ENCODE data around the gene FABP6.

DNA sequence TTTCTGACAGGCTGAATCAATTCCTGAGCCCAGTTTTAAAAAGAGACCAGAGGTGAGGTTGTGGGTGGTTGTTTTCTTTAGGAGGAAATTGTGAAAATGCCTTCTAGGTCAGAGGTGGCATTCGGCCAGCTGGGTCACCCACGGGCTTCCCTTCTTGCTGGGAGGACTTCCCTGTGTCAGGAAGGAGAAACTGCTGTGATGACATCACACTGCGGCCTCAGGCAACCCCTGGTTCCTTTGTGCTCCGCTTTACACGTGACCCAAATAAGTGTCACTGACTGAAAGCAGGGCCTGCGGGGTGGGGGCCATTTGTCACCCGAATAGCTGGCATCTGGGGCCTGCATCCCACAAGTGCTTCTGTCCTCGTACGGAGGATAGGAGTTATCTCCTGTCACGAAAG is 39.7 kb downstream of the FABP6 start:
- TF ChIP-seq, protein P1, sequence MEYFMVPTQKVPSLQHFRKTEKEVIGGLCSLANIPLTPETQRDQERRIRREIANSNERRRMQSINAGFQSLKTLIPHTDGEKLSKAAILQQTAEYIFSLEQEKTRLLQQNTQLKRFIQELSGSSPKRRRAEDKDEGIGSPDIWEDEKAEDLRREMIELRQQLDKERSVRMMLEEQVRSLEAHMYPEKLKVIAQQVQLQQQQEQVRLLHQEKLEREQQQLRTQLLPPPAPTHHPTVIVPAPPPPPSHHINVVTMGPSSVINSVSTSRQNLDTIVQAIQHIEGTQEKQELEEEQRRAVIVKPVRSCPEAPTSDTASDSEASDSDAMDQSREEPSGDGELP (CRISPR knock-in tag; IDR thresholded peaks at IDR 0.05; ENCODE audit: borderline replicate concordance), result no peak
- TF ChIP-seq CSDE1 (IDR thresholded peaks at IDR 0.05), result no peak
- TF ChIP-seq, protein P2, sequence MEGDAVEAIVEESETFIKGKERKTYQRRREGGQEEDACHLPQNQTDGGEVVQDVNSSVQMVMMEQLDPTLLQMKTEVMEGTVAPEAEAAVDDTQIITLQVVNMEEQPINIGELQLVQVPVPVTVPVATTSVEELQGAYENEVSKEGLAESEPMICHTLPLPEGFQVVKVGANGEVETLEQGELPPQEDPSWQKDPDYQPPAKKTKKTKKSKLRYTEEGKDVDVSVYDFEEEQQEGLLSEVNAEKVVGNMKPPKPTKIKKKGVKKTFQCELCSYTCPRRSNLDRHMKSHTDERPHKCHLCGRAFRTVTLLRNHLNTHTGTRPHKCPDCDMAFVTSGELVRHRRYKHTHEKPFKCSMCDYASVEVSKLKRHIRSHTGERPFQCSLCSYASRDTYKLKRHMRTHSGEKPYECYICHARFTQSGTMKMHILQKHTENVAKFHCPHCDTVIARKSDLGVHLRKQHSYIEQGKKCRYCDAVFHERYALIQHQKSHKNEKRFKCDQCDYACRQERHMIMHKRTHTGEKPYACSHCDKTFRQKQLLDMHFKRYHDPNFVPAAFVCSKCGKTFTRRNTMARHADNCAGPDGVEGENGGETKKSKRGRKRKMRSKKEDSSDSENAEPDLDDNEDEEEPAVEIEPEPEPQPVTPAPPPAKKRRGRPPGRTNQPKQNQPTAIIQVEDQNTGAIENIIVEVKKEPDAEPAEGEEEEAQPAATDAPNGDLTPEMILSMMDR (IDR thresholded peaks at IDR 0.05 in 2 of 3, conservative IDR thresholded peaks at IDR 0.05 in 1 of 3; ENCODE audit: insufficient read depth in 2 of 3, low read depth in 1 of 3, low read length in 3 of 3), result no peak
- no peak for TF ChIP-seq SAFB2 (IDR thresholded peaks at IDR 0.05; ENCODE audit: borderline replicate concordance, low read depth, low read length, severe bottlenecking)
- TF ChIP-seq, protein P3, sequence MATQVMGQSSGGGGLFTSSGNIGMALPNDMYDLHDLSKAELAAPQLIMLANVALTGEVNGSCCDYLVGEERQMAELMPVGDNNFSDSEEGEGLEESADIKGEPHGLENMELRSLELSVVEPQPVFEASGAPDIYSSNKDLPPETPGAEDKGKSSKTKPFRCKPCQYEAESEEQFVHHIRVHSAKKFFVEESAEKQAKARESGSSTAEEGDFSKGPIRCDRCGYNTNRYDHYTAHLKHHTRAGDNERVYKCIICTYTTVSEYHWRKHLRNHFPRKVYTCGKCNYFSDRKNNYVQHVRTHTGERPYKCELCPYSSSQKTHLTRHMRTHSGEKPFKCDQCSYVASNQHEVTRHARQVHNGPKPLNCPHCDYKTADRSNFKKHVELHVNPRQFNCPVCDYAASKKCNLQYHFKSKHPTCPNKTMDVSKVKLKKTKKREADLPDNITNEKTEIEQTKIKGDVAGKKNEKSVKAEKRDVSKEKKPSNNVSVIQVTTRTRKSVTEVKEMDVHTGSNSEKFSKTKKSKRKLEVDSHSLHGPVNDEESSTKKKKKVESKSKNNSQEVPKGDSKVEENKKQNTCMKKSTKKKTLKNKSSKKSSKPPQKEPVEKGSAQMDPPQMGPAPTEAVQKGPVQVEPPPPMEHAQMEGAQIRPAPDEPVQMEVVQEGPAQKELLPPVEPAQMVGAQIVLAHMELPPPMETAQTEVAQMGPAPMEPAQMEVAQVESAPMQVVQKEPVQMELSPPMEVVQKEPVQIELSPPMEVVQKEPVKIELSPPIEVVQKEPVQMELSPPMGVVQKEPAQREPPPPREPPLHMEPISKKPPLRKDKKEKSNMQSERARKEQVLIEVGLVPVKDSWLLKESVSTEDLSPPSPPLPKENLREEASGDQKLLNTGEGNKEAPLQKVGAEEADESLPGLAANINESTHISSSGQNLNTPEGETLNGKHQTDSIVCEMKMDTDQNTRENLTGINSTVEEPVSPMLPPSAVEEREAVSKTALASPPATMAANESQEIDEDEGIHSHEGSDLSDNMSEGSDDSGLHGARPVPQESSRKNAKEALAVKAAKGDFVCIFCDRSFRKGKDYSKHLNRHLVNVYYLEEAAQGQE (IDR thresholded peaks at IDR 0.05; ENCODE audit: borderline replicate concordance), result no peak
- TF ChIP-seq, protein P3 (CRISPR knock-in tag; IDR thresholded peaks at IDR 0.05; ENCODE audit: low read depth), result no peak
- TF ChIP-seq NONO (IDR thresholded peaks at IDR 0.05; ENCODE audit: low read depth in 2 of 2, low read length in 1 of 2), result no peak
- TF ChIP-seq ZNF644 (tag; IDR thresholded peaks at IDR 0.05; ENCODE audit: low read depth), result no peak
- no peak for TF ChIP-seq CBX5 (IDR thresholded peaks at IDR 0.05; ENCODE audit: borderline replicate concordance, low read depth)
- no peak for TF ChIP-seq SREBF2 (CRISPR knock-in tag; IDR thresholded peaks at IDR 0.05)
- no peak for TF ChIP-seq ZBED1 (IDR thresholded peaks at IDR 0.05)
- TF ChIP-seq, protein P4, sequence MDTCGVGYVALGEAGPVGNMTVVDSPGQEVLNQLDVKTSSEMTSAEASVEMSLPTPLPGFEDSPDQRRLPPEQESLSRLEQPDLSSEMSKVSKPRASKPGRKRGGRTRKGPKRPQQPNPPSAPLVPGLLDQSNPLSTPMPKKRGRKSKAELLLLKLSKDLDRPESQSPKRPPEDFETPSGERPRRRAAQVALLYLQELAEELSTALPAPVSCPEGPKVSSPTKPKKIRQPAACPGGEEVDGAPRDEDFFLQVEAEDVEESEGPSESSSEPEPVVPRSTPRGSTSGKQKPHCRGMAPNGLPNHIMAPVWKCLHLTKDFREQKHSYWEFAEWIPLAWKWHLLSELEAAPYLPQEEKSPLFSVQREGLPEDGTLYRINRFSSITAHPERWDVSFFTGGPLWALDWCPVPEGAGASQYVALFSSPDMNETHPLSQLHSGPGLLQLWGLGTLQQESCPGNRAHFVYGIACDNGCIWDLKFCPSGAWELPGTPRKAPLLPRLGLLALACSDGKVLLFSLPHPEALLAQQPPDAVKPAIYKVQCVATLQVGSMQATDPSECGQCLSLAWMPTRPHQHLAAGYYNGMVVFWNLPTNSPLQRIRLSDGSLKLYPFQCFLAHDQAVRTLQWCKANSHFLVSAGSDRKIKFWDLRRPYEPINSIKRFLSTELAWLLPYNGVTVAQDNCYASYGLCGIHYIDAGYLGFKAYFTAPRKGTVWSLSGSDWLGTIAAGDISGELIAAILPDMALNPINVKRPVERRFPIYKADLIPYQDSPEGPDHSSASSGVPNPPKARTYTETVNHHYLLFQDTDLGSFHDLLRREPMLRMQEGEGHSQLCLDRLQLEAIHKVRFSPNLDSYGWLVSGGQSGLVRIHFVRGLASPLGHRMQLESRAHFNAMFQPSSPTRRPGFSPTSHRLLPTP (IDR thresholded peaks at IDR 0.05; ENCODE audit: borderline replicate concordance, extremely low read depth, insufficient read length), result no peak
- no peak for TF ChIP-seq ZC3H11A (IDR thresholded peaks at IDR 0.05; ENCODE audit: low read depth, low read length)
- no peak for TF ChIP-seq MYNN (IDR thresholded peaks at IDR 0.05)
- no peak for TF ChIP-seq MYNN (CRISPR knock-in tag; IDR thresholded peaks at IDR 0.05)
- TF ChIP-seq HNRNPLL (IDR thresholded peaks at IDR 0.05; ENCODE audit: low read depth, low read length, poor library complexity, severe bottlenecking), result no peak

All from K562 (cell line).